ENCODE results near the gene RDX. TPM values are rescaled to one million over a fixed set of nuclear protein-coding genes. Genes with fewer than 3 reads are reported as not detected.
"Not testable (repeated sequence)": the region's sequence is repeated elsewhere in the genome, so short reads cannot be mapped to it uniquely, and the experiment has no call there.

Gene RDX
- total RNA-seq, 1 donor from 2014 or later: 128 TPM

- DNase-seq (ENCODE audit: low spot score): not testable (repeated sequence)
Measured at GRCh38 chr11:110306019-110306388, 9.6 kb upstream of the RDX start.

GRCh38 chr11:110305169-110306018 is 9.0 kb upstream of the RDX start:
- no peak for DNase-seq (ENCODE audit: low spot score)

- no peak for DNase-seq (ENCODE audit: low spot score)
Measured at GRCh38 chr11:110303414-110303826, 7.0 kb upstream of the RDX start.

DNA sequence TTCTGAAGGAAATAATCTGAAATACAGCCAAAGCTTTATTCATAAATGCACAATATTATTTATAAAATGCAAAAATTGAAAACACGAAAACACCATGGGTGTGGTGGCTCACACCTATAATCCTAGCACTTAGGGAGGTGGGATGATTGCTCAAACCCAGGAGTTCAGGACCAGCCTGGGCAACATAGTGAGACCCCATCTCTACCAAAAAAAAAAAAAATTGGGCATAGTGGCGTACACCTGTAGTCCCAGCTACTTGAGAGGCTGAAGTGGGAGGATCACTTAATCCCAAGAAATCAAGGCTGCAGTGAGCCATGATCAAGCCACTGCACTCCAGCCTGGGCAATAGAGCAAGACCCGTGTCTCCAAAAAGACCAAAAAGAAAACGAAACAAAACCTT is 5.2 kb upstream of the RDX start:
- no peak for DNase-seq (ENCODE audit: low spot score)

- DNase-seq (ENCODE audit: low spot score): no peak
Measured at GRCh38 chr11:110301032-110301431, 4.6 kb upstream of the RDX start.

GRCh38 chr11:110299006-110299785 is 2.8 kb upstream of the RDX start:
- no peak for DNase-seq (ENCODE audit: low spot score)

DNA sequence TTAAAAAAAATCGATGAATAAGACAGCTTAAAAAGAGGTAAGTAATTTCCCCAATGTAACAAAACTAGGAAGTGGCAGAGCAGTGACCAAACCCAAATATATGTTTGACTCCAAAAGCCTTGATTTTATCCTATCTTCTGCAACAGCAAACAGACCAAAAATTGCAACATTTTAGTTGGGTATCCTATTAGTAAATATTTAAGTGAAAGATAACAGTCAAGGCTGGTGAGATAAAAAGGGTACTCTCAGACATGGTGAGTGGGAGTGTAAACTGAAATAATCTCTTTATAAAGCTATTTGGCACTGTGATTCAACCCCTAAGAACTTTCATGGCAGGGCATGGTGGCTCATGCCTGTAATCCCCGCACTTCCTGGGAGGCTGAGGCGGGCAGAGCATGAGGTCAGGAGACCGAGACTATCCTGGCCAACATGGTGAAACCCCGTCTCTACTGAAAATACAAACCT is 1.9 kb upstream of the RDX start:
- DNase-seq (ENCODE audit: low spot score): no peak

DNA sequence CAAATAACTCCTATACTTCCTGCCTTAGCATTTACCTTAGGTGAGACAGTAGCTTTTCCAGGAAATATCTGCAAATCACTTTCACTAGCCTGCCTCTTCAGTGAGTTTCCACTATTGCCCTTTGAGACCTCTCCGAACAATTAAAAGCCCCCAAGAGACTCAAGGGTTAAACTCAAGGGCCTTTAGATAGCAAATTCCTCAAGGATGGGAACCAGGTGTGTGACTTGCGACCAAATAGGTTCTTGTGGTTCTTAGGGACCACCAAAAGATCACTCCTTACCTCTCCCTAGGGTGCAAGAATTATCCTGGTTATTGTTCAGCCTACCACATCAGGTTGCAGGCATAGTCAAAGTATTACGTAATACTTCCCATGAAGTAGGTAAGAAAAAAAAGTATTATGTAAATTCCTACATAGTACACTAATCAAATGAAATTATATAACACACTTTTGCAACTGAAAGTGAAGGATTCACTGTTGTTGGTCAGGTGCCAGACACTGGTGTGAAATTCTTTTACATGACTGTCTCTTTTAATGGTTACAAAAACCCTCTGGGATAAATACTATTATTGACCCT is 1.4 kb upstream of the RDX start:
- no peak for DNase-seq (ENCODE audit: low spot score)

GRCh38 chr11:110297076-110297725 is 787 bp upstream of the RDX start:
- DNase-seq (ENCODE audit: low spot score): no peak

DNA sequence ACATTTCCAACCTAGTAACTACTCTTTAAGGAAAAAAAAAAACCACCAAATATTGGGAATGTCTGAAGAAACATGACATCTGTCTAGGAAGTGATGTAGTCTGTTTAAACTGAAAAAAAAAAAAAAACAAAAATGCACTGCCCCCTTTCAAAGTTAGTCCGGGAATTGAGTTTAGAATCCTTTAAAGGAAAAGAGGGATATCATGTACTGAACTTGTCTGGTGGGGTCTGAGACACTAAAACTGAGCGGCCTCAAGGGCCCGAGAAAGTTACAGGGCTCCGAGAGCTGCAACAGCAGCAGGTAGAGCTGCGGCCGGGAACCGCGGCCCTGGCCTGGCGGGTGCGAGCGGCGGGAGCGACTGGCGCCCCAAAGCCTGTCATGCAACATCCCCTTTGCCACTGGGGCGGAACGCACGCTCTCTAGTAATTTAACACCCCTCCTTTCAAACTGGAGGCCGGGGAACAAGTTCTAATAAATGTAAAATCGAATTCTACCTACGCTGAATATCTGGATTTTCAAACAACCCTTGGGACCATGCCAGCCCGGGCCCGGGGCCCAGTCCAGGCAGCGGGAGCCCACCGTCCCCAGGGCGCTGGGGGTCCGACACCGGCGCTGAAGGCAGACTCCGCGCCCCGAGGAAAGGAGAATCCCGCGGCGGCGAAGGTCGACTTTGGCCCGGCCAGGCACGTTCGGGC is 736 bp downstream of the RDX start:
- DNase-seq (ENCODE audit: low spot score): no peak

DNA sequence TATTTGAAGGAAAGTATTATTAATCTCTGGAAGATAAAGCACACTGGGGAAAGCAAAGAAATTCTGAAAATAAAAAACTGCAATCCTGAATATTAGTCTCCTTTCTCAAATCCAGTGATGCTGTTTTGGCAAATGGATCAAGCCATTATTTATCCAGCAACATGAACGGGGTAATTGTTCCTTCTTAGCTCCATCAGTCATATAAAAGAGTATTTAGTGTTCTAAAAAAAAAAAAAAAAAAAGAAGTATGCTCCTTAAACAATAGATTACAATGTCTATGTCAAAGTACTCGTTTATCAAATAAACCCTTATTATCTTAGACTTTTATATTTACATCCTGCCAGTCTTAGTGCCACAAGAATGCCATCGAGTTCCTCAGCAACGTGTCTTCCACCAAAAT is 1.3 kb downstream of the RDX start:
- no peak for DNase-seq (ENCODE audit: low spot score)

DNA sequence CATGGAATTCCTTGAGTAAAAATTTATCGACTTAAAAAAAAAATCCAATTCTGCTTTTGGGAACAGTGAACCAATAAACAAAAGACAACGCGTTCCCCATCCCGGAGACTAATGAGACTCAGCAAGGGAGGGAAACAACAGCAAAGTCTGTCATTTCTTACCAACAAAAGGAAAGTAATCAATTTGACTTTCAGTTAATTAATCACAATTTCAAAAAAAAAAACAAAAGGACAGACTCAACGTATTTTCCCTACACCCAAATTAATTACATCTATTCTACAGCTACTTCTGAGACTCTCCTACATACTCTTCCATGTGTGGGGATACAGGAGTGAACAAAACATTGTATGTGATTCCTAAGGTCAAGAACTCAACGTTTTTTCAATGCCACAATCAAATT is 1.9 kb downstream of the RDX start:
- DNase-seq (ENCODE audit: low spot score): no peak

- no peak for DNase-seq (ENCODE audit: low spot score)
Measured at GRCh38 chr11:110293389-110293788, 3.0 kb downstream of the RDX start.

- DNase-seq (ENCODE audit: low spot score): not testable (repeated sequence)
Measured at GRCh38 chr11:110292146-110292545, 4.3 kb downstream of the RDX start.

DNA sequence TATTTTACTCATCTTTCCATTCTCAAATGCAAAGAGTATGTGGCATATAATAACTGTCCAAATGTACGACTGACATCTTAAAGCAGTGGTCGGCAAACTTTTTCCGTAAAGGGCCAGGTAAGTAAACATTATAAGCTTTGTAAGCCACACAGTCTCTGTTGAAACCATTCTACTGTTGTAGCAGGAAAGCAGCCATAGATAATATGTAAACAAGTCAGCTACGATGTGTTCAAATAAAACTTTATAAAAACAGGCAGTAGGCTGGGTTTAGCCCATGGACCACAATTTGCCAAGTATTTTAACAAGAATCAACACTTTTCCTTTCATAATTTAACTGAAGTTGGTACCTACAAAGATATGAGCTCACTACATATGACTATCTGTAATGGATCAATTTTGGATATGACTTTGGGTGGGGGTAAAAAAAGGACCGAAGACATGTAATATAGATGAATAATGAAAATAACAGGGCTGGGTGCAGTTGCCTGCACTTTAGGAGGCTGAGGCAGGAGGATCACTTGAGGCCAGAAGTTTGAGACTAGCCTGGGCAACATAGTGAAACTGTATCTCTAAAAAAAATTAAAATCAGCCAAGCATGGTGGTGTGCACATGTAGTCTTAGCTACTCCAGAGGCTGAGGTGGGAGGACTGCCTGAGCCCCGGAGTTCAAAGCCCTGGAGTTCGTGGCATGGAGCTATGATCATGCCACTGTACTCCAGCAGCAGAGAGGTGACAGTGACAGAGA is 5.7 kb downstream of the RDX start:
- no peak for DNase-seq (ENCODE audit: low spot score)

- DNase-seq (ENCODE audit: low spot score): no peak
Measured at GRCh38 chr11:110289472-110289871, 6.9 kb downstream of the RDX start.

GRCh38 chr11:110287537-110287936 is 8.9 kb downstream of the RDX start:
- no peak for DNase-seq (ENCODE audit: low spot score)

DNA sequence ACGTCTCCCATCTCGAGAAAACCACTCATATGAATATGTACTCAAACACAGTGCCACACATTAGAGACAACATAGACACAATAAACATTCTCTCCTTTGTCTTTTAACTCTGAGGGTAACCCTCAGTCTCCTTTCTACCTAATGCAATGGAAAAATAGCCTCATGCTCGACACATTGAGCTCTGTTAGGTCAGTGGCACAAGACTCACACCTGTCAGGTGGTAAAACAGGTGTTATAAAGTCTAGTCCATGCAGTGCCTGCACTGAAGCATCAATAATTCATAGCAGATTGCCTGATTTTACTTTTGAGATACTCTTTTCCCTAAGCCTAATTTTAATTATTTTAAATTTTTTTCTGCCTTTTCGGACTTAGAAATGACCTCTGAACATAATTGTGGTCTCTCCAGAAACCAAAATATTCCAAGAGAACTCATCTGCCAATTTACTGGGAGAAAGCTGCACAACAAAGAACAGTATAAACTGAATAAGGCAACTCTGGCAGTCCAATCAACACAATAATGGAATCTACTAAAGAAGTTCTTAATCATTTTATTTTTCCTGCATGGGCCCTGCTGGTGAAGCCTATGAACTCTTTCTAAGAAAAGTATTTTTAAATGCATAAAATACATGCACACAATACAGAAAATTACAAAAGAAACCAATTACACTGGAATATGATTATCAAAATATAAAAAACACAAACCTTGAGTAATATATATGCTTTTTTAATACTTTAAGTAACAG is 9.9 kb downstream of the RDX start:
- DNase-seq (ENCODE audit: low spot score): no peak

DNA sequence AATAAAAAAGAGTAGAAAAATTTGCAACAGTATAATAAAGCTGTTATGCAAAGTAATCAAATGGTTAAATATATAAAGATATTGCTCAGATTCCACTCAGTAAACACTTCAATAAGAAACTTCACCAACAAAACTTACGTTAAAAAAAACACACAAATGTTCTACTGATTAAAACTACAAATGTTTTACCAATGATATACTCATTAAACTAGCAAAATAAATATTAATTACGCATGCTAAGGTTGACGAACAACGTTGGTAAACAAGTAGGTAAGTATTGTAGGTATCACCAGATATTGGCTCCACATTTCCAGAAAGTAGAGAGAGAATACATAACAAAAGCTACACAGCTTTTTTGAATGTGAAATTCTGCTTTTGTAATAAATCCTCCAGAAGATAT is 12.6 kb downstream of the RDX start:
- no peak for DNase-seq (ENCODE audit: low spot score)

DNA sequence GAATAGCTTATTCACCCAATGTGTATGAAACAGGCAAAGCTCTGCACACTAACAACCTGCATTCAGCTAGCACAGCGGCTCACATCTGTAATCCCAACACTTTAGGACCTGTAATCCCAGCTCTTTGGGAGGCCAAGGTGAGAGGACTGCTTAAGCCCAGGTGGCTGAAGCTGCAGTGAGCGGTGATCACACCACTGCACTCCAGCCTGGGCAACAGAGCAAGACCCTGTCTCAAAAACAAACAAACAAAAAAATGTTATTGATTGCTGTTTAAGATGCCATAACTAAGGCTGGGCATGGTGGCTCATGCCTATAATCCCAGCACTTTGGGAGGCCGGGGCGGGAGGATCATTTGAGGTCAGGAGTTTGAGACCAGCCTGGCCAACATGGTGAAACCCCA is 15.8 kb downstream of the RDX start:
- not testable (repeated sequence) for DNase-seq (ENCODE audit: low spot score)

All from mesenteric fat pad (tissue), 1 donor.